Stimulated activated CD8-positive, alpha-beta memory T cell treated with anti-CD3 and anti-CD28 coated beads, Interleukin-12 subunit alpha, Interleukin-12 subunit beta, amount 100 ng/mL, for 24 hours (primary cell): Measurements from ENCODE around the gene DGCR6.
"Not testable (repeated sequence)": the region's sequence is repeated elsewhere in the genome, so short reads cannot be mapped to it uniquely, and the experiment has no call there.

ENCODE experiments used
- DNase-seq: peaks from one replicate; pipeline ENCODE4 v3.0.0-alpha.2; 2020; ENCODE audit errors: extremely low read depth

DGCR6 gene

DNA sequence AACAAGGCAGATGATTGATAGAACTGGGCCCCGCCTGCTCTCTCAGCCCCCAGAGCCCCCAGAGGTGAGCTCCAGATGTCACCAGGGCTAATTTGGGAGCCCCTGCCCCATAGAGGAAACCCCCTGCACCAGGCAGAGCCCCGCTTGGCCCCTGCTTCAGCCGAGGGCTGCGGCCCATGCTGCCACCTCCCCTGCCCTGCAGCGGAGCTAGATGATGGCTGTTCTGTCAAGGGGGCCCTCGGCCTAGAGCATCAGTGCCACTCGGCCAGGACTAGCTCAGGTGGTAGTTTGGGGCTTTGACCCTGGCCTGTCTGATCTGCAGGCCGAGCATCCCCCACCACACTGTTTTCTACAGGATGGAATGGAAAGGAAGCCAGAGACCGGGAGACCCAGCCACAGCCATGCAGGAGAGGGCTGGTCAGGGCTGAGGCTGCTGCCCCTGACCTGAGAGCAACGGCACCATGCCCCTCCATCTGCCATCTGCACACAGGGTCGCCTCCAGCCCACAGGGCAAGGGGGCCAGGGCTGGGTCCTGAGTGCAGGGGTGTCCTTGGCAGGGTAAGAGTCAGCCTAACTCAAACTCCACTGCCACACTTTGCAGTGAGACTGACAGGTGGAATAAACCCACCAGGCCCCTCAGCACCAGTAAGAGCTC is 54.2 kb downstream of the DGCR6 start:
- not testable (repeated sequence) for DNase-seq

GRCh38 chr22:18961201-18961600 is 55.1 kb downstream of the DGCR6 start:
- DNase-seq, result not testable (repeated sequence)
